Measurements from ENCODE around the gene PKHD1. TPM values are rescaled to one million over a fixed set of nuclear protein-coding genes. Genes with fewer than 3 reads are reported as not detected.

The PKHD1 gene
- total RNA-seq, 1 donor from 2014 or later: not detected

- no peaks in the 10 kb centered on the region for H3K36me3 ChIP-seq
- no peaks in the 10 kb centered on the region for H3K9me3 ChIP-seq
- H3K4me1 ChIP-seq: no peaks in the 10 kb centered on the region
- intact Hi-C loops (cut with DNase I): no loop called here
- DNase-seq (ENCODE audit: low spot score in 2 of 2): no peak
- no peak overlapping the region for H3K27ac ChIP-seq
- no peak overlapping the region for H3K4me3 ChIP-seq
- TF ChIP-seq CTCF (IDR thresholded peaks at IDR 0.05): no peak
- H3K27me3 ChIP-seq: no peaks in the 10 kb centered on the region
Measured at GRCh38 chr6:52125139-52125538, 37.7 kb upstream of the PKHD1 start.

GRCh38 chr6:52124126-52125121 is 37.0 kb upstream of the PKHD1 start:
- DNase-seq (ENCODE audit: low spot score in 2 of 2): no peak
- no peaks in the 10 kb centered on the region for H3K9me3 ChIP-seq
- intact Hi-C loops (cut with DNase I): no loop called here
- TF ChIP-seq CTCF (IDR thresholded peaks at IDR 0.05): no peak
- H3K4me1 ChIP-seq: no peaks in the 10 kb centered on the region
- H3K36me3 ChIP-seq: no peaks in the 10 kb centered on the region
- no peaks in the 10 kb centered on the region for H3K27me3 ChIP-seq
- H3K27ac ChIP-seq: no peak overlapping the region
- H3K4me3 ChIP-seq: no peak overlapping the region

- Histone ChIP-seq H3K27me3 (no peaks in the 10 kb centered on the region), H3K4me3 (no peak overlapping the region), H3K9me3 (no peaks in the 10 kb centered on the region), H3K27ac (no peak overlapping the region), H3K4me1 (no peaks in the 10 kb centered on the region), H3K36me3 (no peaks in the 10 kb centered on the region)
- DNase-seq (ENCODE audit: low spot score in 2 of 2): no peak
- TF ChIP-seq CTCF (IDR thresholded peaks at IDR 0.05): no peak
- intact Hi-C loops (cut with DNase I): no loop called here
Measured at GRCh38 chr6:52123251-52123650, 35.8 kb upstream of the PKHD1 start.

- no peaks in the 10 kb centered on the region for H3K27me3 ChIP-seq
- H3K27ac ChIP-seq: no peak overlapping the region
- no peak overlapping the region for H3K4me3 ChIP-seq
- H3K9me3 ChIP-seq: no peaks in the 10 kb centered on the region
- H3K4me1 ChIP-seq: no peaks in the 10 kb centered on the region
- no peak for DNase-seq (ENCODE audit: low spot score in 2 of 2)
- intact Hi-C loops (cut with DNase I): no loop called here
- TF ChIP-seq CTCF (IDR thresholded peaks at IDR 0.05): no peak
- no peaks in the 10 kb centered on the region for H3K36me3 ChIP-seq
Measured at GRCh38 chr6:52117352-52117751, 29.9 kb upstream of the PKHD1 start.

- Histone ChIP-seq H3K4me1 (no peaks in the 10 kb centered on the region), H3K27ac (no peak overlapping the region), H3K9me3 (no peaks in the 10 kb centered on the region), H3K27me3 (no peaks in the 10 kb centered on the region), H3K36me3 (no peaks in the 10 kb centered on the region), H3K4me3 (no peak overlapping the region)
- no peak for TF ChIP-seq CTCF (IDR thresholded peaks at IDR 0.05)
- intact Hi-C loops (cut with DNase I): no loop called here
- no peak for DNase-seq (ENCODE audit: low spot score in 2 of 2)
Measured at GRCh38 chr6:52116605-52116948, 29.2 kb upstream of the PKHD1 start.
